Measurements from ENCODE around the gene LHFPL4. TPM values are rescaled to one million over a fixed set of nuclear protein-coding genes. Genes with fewer than 3 reads are reported as not detected.
"Not testable (repeated sequence)": the region's sequence is repeated elsewhere in the genome, so short reads cannot be mapped to it uniquely, and the experiment has no call there.

LHFPL4 gene
- polyA plus RNA-seq, 5 donors: 0.05 to 0.33 (median 0.10) TPM

DNA sequence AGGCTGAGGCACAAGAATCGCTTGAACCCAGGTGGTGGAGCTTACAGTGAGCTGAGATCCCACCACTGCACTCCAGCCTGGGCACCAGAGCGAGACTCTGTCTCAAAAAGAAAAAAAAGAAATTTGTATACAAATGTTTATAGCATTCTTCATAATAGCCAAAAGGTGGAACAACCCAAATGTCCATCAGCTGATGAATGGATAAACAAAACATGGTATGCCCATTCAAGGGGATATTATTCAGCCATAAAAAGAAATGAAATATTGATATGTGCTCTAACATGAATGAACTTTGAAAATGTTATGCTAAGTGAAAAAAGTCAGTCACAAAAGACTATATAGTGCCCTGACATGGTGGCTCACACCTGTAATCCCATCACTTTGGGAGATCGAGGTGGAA, 11.4 kb downstream of the LHFPL4 start:
- DNase-seq: no peak

DNA sequence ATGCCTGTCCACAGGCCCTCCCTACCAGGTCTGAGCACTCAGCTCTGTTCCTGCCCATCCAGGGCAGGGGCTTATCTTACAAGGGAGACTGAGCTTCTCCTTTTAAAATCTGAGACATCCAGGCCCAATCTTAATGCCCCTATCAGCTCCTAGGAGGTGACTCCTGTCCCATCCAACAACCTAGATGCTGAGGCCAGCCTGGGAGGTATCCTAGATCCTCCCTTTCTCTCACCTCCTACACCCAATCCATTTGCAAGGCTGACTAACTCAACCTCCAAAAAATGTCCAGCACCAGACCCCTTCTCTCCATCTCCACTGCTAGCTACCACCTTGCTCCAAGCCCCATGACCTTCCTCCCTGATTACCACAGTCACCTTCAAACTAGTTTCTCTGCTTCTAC, 17.4 kb downstream of the LHFPL4 start:
- no peak for DNase-seq

DNA sequence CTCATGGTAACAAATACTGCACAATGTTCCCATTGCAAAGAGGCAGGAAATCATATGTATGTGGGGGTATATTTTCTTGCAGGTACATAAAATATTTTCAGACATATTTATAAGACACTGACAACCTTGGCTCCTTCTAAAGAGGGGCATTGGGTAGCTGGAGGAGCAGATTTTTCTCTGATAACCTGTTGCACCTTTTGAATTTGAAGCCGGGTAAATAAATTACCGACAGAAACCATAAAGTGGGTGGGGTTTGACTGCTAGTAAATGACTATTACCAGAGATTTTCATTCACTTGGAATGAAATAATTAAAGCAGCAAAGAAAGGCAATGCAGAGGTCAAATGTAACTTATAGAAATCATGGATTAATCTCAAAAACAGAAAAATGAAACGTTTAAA, 19.2 kb downstream of the LHFPL4 start:
- DNase-seq: no peak

DNA sequence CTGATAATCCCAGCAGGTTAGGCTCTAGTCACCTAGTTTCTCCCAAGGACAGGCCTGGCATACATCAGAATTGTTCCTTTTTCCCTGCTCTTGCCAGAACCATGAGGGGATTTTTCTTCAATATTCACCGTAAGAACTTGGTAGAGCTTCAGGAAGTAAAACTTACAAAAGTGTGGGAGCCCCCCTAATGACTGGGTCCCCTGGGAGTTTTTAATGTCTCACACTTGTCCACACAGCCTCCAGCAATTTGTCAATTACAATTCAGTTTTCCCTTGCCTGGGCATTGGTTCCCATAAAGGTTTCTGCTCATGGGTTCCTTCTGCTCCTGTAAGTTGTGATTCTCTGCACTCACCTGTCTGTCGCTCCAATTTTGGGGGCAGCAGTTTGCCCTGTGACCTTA, 28.5 kb downstream of the LHFPL4 start:
- DNase-seq: no peak

DNA sequence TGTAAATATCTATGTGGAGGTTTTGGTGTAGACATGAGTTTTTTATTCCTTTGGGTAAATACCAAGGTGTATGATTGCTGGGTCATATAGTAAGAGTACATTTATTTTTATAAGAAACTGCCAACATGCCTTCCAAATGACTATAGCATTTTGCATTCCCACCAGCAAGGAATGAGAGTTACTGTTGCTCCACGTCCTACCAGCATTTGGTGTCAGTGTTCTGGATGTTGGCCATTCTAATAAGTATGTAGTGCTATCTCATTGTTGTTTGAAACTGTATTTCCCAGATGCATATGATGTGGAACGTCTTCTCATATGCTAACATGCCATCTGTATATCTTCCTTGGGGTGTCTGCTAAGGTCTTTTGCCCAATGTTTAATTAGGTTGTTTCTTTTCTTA, 38.7 kb downstream of the LHFPL4 start:
- no peak for DNase-seq

DNA sequence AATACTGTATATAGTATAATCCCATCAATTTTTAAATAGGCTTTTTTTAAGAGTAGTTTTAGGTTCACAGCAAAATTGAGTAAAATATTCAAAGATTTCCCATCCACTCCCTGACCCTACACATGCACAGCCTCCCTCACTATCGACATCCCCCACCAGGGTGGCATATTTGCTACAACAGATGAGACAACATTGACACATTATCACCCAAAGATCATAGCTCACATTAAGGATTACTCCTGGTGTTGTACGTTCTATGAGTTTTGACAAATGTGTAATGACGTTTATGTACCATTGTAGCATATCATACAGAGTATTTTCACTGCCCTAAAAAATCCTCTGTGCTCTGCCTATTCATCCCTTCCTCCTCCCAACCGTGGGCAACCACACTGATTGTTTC, 39.3 kb downstream of the LHFPL4 start:
- DNase-seq: no peak

DNA sequence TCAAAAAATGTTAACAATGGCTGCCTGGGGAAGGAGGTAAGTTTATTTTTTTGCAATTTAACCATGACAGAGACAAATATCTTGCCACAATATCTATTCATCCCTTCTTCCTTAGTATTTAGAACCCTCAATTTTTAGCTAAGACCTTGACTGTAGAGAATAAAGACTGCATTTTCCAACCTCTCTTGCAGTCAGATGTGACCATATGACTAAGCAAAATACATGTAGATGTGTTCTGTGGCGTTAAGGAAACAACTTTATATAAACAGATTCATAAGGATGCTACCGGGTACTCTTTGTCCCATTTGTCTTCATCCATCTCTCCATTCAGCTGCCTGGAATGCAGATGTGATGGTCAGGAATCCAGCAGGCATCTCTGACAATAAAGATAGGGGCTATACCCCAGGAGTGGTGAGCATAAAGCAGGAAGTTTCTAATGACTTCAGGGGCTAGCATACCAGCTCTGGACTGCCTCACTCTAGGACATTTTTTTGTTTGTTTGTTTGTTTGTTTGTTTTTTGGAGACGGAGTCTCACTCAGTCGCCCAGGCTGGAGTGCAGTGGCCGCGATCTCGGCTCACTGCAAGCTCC, 41.1 kb downstream of the LHFPL4 start:
- DNase-seq: no peak

DNA sequence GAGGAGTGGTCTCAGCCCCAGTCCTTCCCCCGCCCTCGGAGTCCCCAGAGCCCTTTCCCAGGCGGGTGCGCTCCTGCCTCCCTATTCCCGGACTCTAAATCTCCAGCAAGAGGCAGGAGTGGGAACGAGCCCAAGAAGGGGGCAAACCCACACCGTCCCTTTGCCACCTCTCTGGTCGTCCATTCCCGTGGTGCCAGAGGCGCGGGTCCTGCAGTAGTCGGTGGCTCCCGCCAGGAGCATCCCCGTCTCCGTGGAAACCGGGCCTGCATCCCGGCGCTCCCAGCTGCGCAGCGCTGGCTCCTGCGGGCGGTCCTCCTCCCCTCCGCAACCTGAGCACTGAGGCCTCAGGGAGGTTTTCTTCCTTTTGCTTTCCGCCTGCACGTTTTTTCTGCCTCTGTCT, 44.8 kb downstream of the LHFPL4 start:
- no peak for DNase-seq

DNA sequence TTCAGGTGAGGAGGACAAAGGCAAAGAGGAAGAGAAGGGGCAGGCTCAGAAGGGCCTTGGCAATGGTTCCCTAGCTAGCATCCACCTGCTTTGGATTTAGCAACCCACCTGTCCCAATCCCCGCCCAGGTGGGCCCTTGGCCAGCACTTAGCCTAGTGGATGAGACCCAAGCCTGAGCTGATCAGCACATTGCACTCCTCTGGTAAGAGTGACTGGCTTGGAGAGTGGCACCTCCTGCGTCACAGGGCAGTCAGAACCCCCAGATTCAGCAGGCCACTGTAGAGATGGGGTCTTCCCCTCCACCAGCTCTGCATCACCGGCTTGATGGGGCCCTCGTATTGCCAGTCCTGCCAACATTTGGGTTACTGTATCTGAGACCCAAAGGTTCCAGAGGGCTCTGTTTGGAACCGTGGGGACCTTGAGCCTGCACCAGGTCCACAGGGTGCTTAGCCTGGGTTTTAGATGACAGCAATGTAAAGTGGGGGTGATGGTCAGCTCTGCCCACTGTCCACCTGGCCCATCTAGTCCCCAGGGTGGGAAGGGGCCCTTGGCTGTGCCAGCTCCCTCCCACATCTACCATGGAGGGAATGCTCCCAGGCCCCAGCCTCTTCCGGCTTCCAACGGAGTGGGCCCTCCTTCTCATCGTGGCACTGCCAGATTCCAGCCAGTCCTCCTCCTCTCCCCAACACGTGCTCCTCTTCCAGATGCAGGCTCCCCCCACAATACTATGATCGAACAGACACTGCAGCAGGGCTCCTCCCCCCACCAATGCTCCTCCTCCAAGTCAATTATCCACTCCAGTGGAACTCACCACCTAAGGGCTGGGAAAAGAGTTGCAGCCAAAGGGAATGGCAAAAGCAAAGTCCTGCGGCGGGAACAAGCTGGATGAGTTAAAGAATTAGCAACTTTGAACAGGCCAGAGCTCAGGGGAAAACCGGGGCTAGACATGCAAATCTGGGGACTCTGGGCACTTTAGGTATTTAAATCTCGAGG, 45.7 kb downstream of the LHFPL4 start:
- DNase-seq: no peak

DNA sequence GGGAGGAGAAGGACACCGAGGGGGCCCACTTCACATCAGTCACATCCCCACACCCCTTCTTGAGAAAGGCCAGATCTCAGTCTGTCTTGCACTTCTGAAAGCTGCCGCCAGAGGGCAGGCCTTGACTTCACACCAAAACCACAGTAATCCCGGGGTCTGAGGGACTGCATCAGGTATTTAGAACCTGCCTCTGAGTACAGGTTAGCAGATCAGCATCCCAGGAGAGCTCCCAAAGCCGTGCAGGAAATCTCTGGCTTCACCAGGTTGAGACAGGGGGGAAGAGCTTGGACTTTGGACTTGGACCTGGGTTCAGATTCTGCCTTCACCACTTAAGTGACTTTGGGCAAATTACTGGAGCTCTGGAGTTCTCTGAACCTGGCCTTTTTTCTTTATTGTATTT, 50.3 kb downstream of the LHFPL4 start:
- peak; percentile 24 to 35 for DNase-seq

DNA sequence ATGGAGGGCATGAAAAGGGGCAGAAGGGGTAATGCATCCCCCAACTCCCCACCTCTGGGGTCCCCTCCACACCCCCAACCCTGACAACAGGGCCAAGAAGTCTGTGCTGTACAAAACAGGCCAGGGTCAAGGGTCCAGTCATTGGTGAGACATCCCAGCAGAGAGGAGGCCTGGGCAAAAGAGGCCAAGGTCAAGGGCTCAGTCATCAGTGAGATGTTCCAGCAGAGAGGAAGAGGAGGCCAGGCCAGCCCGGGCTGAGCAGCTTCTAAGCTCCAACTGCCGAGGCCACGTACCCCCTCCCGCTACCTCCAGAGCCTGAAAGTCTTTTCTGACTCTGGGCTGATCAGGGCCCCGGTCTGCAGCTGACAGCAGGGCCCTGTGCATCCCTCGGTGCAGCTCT, 52.4 kb downstream of the LHFPL4 start:
- no peak for DNase-seq

DNA sequence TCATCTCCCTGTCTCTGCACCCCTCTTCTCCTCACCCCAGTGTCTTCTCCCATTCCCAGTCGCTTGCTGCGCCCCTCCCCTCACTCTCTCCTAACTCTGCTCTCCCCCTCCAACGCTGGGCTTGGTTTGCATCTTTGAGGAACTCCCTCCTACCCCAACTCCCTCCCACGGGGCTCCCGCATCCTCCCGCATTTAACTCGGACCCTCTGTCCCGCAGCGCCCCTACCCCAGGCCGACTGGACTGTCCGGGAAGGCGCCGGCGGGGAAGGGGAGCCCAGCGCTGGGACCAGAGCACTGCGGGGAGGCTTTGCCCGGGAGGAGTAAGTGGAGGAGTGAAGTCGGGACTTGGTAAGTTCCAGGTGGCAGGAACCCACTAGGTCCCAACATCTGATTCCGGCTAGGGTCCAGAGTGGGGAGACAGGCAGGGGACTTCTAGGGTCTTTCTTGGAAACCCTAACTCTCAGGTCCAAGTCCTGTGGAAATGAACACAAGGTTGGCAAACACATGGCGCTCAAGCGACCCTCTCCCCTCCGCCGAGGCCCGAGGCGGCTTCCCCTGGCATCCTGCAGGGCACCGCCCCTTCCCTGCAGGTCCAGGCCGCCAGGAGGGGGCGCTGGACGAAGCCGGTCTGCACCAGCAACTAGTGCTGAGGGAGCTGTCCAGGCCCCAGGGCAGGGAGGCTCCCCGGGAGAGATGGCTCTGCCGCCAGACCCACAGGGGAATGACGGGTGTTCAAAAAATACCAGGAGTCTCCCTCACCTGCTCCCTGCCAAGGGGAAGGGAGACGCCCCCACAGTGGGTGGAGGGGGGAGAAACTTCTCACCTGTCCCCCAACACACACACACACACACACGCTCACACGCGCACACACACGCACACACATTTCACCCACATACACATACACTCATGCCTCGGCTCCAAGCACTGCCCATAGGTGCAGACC, 53.2 kb downstream of the LHFPL4 start:
- peak; percentile 12 to 21 for DNase-seq

DNA sequence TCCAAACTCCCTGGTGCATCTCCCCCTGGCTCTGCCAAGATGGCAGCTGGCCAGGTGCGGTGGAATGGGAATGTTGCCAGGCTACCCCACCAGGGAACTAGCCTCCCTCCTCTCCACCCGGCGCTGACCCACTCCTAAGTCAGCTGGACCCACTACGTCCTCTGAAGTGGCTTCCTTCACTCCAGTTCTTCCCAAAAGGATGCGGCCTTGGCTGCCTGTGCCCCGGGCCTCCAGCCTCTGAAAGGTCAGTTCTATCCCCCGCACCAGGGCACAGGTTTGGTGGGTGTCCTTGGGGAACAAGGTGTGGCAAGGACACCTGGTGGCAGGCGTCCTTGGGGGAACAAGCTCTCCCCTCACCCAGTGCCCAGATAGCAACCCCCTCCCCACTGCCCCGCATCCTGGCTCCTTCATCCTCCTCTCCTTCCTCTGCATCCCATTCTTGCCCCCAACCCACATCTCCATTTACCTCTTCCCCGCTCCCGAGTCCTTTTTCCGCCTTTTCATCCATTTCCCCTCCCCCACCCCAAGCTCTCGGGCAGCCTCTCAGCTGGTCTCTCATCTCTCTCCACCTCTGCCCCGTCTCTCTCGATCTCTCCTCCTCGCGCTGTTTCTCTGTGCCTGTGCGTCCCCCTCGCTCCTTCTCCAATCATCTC, 54.0 kb downstream of the LHFPL4 start:
- DNase-seq: no peak

DNA sequence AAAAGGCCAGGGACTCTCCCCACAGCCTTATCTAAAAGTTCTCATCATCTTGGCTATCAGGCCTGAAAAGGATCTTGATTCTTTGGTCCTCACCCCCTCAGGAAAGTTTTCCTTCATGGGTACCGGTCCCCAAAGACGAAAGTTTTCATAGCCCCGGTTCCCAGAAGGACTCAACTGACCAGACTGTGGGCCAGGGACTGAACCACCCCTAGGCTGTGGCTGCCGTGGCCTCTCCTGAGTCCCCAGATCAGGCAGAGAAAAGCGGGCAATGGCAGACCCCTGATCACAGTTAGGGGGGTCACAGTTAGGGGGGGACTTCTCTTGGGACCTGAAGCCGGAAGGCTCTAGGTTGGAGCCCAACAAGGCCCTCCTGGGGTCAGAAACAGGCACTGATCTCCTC, 54.8 kb downstream of the LHFPL4 start:
- no peak for DNase-seq

DNA sequence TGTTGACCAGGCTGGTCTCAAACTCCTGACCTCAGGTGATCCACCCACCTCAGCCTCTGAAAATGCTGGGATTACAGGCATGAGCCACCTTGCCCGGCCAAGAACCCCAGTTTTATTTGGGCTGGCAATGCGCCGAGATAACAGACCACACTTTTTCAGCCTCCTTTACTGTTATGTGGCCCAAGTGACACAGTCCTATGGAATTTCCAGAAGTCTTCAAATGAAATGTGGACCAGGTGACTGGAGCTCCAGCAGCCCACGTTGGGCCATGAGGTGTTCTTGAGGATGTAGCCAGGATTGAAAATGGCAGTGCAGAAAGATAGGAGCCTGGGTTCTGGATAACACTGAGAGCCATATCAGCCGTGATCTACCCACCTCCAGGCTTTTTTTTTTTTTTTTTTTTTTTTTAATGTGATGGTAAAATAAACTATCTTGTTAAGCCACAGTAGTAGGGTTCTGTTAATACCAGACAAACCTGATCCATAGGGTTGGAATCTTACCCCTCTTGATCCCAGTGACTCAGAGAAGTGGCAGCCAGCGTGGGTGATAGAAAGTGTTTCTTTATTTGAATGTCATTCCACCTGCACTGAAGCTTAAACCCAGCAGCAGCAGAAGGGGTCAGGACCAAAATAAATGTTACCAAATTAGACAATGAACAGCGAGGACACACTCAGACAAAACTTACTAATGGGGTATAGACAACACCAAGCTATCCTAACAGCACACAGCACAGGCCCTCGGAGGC, 55.6 kb downstream of the LHFPL4 start:
- no peak for DNase-seq

DNA sequence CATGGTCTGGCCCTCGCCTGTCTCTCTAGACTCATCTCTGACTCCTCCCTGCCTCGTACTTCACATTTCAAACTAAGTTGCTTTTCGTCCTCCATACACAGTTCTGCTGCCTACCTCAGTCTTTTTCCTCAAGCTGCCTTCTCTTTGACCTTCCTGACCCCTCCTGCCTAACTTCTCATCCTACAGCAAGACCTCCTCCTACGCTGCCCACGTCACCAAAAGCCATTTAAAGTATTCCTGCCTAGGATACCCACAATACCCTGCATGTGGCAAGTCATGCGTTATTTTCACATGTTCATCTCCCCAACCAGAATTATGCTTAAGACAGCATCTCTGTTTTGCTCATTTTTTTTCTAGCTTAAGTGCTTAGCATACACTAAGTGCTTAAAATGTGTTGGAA, 56.7 kb downstream of the LHFPL4 start:
- no peak for DNase-seq

DNA sequence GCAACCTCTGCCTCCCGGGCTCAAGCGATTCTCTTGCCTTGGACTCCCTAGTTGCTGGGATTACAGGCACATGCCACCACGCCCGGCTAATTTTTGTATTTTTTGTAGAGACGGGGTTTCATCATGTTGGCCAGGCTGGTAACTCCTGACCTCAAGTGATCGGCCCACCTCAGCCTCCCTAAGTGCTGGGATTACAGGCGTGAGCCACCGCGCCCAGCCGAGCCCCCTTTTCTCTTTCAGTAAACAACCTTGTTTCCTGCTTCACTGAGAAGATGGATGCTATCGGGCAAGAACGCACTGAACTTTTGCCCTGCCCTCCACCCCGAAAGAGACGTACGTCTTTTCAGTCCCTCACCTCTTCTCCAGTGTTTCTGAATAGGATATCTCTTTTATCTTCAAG, 59.6 kb downstream of the LHFPL4 start:
- DNase-seq: not testable (repeated sequence)

DNA sequence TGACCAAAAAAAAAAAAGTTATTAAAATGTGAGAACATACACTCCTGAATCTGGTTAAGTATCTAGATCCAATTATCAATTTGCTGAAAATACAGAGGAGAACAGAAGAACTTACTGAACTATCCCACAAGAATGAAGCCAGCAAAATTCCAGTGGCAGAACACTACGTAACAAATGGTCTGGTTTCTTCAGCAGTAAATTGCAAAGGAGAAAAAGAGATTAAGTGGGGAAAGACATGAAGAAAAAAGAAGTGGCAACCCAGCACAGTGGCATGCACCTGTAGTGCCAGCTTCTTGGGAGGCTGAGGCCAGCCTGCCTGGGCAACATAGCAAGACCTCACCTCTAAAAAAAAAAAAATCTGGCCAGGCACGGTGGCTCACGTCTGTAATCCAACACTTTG, 62.1 kb downstream of the LHFPL4 start:
- no peak for DNase-seq

DNA sequence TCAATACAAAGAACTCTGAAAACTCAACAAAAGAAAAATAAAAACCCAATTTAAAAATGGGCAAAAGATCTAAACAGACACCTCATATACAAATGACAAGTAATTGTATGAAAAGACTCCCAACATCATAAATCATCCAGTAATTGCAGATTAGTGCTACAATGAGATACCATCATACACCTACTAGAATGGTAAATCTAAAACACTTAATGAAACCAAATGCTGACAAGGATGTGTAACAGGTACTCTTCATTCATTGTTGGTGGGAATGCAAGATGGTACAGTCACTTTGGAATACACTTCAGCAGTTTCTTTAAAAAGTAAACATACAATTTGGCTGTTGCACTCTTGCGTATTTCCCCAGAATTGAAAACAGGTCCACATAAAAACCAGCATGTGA, 68.4 kb downstream of the LHFPL4 start:
- no peak for DNase-seq

DNA sequence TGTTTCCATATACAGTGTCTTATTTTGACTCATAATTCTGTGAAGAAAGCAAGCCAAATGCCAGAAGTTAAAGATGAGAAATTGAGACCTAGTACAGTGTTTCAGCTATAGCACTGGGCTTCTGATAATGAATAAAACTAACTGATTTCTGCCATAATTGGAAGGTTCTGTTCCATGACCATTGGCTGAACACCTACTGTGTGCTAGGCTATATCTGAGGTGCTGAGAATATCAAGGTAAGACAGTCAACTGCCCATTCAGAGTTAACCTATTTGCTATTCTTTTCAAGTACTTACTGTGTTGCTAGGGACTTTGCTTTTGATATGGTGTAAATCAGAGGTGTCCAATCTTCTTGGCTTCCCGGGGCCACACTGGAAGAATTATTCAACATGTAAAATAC, 73.4 kb downstream of the LHFPL4 start:
- no peak for DNase-seq

DNA sequence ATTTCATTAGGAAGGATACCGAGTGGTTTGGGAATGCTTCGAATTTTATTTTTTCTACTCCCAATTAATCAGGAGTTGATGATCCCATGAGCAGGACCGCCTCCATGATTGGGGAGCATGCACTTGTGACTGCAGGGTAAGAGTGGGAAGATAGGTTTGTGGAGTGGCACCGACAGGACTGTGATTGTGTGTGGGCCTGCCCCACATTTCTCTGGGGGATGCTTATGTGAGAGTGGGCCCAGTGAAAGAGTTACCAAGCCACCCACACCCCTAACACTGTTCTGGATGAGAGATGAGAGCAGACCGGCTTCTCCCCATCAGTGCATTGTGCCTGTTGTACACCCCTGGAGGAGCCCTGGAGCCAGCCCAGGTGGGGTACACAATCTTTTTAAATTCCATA, 76.7 kb downstream of the LHFPL4 start:
- no peak for DNase-seq

Data from right lung (tissue), 5 donors.